B cell (primary cell): ENCODE measurements around the gene HDAC7. TPM values are rescaled to one million over a fixed set of nuclear protein-coding genes. Genes with fewer than 3 reads are reported as not detected.
A peak's percentile ranks its signal among the peaks of the same experiment; 100 is the strongest.

Source experiments
- ATAC-seq: fragments of 200-7000 bp; cut with Tn5 transposase; one replicate; pipeline ENCODE4 v1.10.0; 2021; ENCODE audit warnings: low read depth, mild to moderate bottlenecking, moderate number of reproducible peaks, moderate library complexity
- CTCF ChIA-PET: fragments of 350-600 bp; sonication (Branson Sonifier 250); formaldehyde crosslinking; loops from one replicate; lab custom pipeline; 2021; ENCODE audit warnings: antibody characterized with exemption, inconsistent platforms; lab: Charles Lee
- POLR2A ChIA-PET: fragments of 350-600 bp; sonication (Branson Sonifier 250); formaldehyde crosslinking; loops from one replicate; lab custom pipeline; 2021; ENCODE audit warnings: antibody characterized with exemption; lab: Charles Lee
- DNase-seq: peaks from one replicate; pipeline ENCODE4 v3.0.0; 2013
- H2AFZ ChIP-seq: 2 replicates; pipeline ENCODE4 v1.6.1; 2012; ENCODE audit warnings: mild to moderate bottlenecking, low read depth, low read length; ENCODE audit not compliant: insufficient read depth, poor library complexity, severe bottlenecking
- H3K27ac ChIP-seq, 2 donors: 1 replicate in 1 of 2; 2 replicates in 1 of 2; pipeline ENCODE4 v1.5.1; 2012 to 2013; ENCODE audit warnings: low read length in 2 of 2, mild to moderate bottlenecking in 2 of 2, moderate library complexity in 1 of 2
- H3K27me3 ChIP-seq, 4 experiments: fragments of 200-600 bp in 1 of 4; sonication (generic) in 1 of 4; replicated peaks in 1 of 4; 1 replicate in 2 of 4; 2 replicates in 2 of 4; pipeline versions ENCODE4 v1.6.1 to v1.7.0; 2013 to 2016; ENCODE audit warnings: low read length in 3 of 4, mild to moderate bottlenecking in 2 of 4, mixed read lengths in 1 of 4, moderate library complexity in 1 of 4; ENCODE audit not compliant: insufficient read depth in 4 of 4, control insufficient read depth in 3 of 4; ENCODE audit errors: control extremely low read depth in 1 of 4
- H3K36me3 ChIP-seq, 2 experiments: replicated peaks in 1 of 2; 1 replicate in 1 of 2; 2 replicates in 1 of 2; pipeline versions ENCODE4 v1.6.1 to v1.7.1; 2013; ENCODE audit warnings: low read length in 1 of 2; ENCODE audit not compliant: insufficient read depth in 2 of 2, control insufficient read depth in 1 of 2; ENCODE audit errors: control extremely low read depth in 1 of 2, extremely low read depth in 1 of 2
- H3K4me1 ChIP-seq, 2 donors: fragments of 200-600 bp in 1 of 2; sonication (generic) in 1 of 2; 1 replicate in 1 of 2; 2 replicates in 1 of 2; pipeline versions ENCODE4 v1.5.1 to v1.6.1; 2013 to 2017; ENCODE audit warnings: low read length in 2 of 2; ENCODE audit not compliant: control insufficient read depth in 2 of 2, insufficient read depth in 2 of 2
- H3K4me2 ChIP-seq: replicated peaks from 2 replicates; pipeline ENCODE3; 2012; ENCODE audit warnings: mild to moderate bottlenecking, low read depth, low read length; ENCODE audit not compliant: poor library complexity, severe bottlenecking
- H3K4me3 ChIP-seq, 5 experiments: fragments of 200-600 bp in 1 of 5; sonication (generic) in 1 of 5; 1 replicate in 3 of 5; 2 replicates in 2 of 5; pipeline versions ENCODE4 v1.5.1 to v1.7.0; 2011 to 2016; ENCODE audit warnings: low read length in 4 of 5, mild to moderate bottlenecking in 4 of 5, low read depth in 2 of 5, control low read depth in 1 of 5, moderate library complexity in 1 of 5; ENCODE audit not compliant: insufficient read depth in 1 of 5; ENCODE audit errors: control extremely low read depth in 1 of 5, extremely low read depth in 1 of 5
- H3K79me2 ChIP-seq: fragments of 200-600 bp; sonication (generic); one replicate; pipeline ENCODE4 v1.6.0; 2016; ENCODE audit warnings: low read length; ENCODE audit not compliant: control insufficient read depth, insufficient read depth
- H3K9ac ChIP-seq: fragments of 200-600 bp; sonication (generic); 2 replicates; pipeline ENCODE4 v1.6.1; 2017; ENCODE audit warnings: mild to moderate bottlenecking, low read length, moderate library complexity
- H3K9me3 ChIP-seq, 3 donors: one replicate each; pipeline versions ENCODE4 v1.6.1 to v1.7.1; 2013; ENCODE audit warnings: low read length in 2 of 3; ENCODE audit not compliant: control insufficient read depth in 2 of 3, insufficient read depth in 1 of 3; ENCODE audit errors: control extremely low read depth in 1 of 3
- H4K20me1 ChIP-seq: 2 replicates; pipeline ENCODE4 v1.6.0; 2012; ENCODE audit warnings: mild to moderate bottlenecking, low read length; ENCODE audit not compliant: insufficient read depth, control insufficient read depth, poor library complexity, severe bottlenecking
- H3K27ac Mint-ChIP-seq: one replicate; pipeline ENCODE4 v1.8.0; 2021; ENCODE audit warnings: mixed read lengths
- H3K27me3 Mint-ChIP-seq: one replicate; pipeline ENCODE4 v1.8.0; 2021; ENCODE audit warnings: mixed read lengths
- H3K4me1 Mint-ChIP-seq: one replicate; pipeline ENCODE4 v1.8.0; 2021; ENCODE audit warnings: mixed read lengths
- H3K4me3 Mint-ChIP-seq: one replicate; pipeline ENCODE4 v1.8.0; 2021; ENCODE audit warnings: mixed read lengths
- H3K9me3 Mint-ChIP-seq: one replicate; pipeline ENCODE4 v1.8.0; 2022; ENCODE audit warnings: mixed read lengths; ENCODE audit not compliant: insufficient read depth
- EZH2 ChIP-seq: IDR thresholded peaks from 2 replicates; pipeline ENCODE4 v1.6.1; 2012; ENCODE audit warnings: borderline replicate concordance, low read depth, mild to moderate bottlenecking, moderate library complexity, low read length; ENCODE audit not compliant: insufficient read depth, poor library complexity, severe bottlenecking
- WGBS: methylation state at CpG from one replicate; pipeline ENCODE4 v1.1.5; 2013; ENCODE audit warnings: missing lambda C conversion rate; ENCODE audit not compliant: insufficient coverage; 5-methylcytosine and 5-hydroxymethylcytosine counted together
- intact Hi-C: fragments of 100-400 bp; cut with micrococcal nuclease; formaldehyde crosslinking; loops from one replicate; pipeline ENCODE4 v1.10.0; 2022
- polyA plus RNA-seq: library from polyadenylated mRNA; depleted of rRNA; stranded (reverse); fragments of >200 nt; gene quantifications from 2 replicates; pipeline ENCODE4 v1.2.3, GENCODE V29; 2012
- total RNA-seq, 2 donors: library from RNA; stranded (reverse); fragments of 120-200 nt in 1 of 2; gene quantifications; 1 replicate in 1 of 2; 2 replicates in 1 of 2; pipeline versions ENCODE4 v1.2.3 to v1.2.4, GENCODE V29; 2013 to 2022
- TF ChIP-seq, protein P1 (sequence below): fragments of 200-600 bp; IDR thresholded peaks from one replicate; pipeline ENCODE4 v1.8.0; 2022; ENCODE audit warnings: antibody characterized with exemption, mild to moderate bottlenecking

HDAC7 gene
- total and polyA plus RNA-seq, 2 donors (not counting 1 experiment from before 2014, with no cell fraction given), result 87.2 to 178 TPM

DNA sequence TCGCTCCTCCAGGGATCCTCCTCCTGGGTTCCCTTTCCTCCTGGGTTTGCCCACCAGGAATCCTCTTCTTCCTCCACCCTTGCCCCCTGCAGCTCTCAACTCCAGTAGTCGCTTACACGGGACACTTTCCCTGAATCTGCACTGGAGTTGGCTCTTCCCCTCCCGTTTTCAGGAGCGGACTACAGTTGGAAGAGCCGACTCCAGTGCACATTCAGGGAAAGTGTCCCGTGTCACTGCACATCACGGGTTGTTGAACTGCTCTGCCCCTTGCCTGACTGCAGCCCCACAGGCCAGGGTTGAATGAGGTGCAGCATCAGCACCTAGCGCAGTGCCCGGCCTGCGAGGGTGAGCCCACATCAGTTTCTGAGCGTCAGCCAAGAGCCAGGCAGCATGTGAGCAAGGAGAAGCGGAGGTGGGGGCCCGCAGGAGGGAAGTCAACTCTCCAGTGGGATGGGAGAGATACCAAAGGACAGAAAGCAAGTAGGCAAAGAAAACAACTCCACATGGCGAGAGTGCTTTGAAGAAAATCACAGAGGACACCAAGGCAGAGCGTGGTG is 74.1 kb downstream of the HDAC7 start:
- Histone ChIP-seq H3K27me3 (no peaks in the 10 kb centered on the region), H3K4me3 (no peak overlapping the region), H3K9ac (no peak overlapping the region), H3K4me1 (peaks cover 31 to 53% of the 10 kb centered on the region in 2 donors), H3K27ac (no peak overlapping the region), H3K4me2 (no peak overlapping the region), H2AFZ (no peak overlapping the region), H4K20me1 (no peaks in the 10 kb centered on the region), H3K79me2 (no peaks in the 10 kb centered on the region), H3K9me3 (no peaks in the 10 kb centered on the region), H3K36me3 (no peaks in the 10 kb centered on the region)
- TF ChIP-seq, protein P1, sequence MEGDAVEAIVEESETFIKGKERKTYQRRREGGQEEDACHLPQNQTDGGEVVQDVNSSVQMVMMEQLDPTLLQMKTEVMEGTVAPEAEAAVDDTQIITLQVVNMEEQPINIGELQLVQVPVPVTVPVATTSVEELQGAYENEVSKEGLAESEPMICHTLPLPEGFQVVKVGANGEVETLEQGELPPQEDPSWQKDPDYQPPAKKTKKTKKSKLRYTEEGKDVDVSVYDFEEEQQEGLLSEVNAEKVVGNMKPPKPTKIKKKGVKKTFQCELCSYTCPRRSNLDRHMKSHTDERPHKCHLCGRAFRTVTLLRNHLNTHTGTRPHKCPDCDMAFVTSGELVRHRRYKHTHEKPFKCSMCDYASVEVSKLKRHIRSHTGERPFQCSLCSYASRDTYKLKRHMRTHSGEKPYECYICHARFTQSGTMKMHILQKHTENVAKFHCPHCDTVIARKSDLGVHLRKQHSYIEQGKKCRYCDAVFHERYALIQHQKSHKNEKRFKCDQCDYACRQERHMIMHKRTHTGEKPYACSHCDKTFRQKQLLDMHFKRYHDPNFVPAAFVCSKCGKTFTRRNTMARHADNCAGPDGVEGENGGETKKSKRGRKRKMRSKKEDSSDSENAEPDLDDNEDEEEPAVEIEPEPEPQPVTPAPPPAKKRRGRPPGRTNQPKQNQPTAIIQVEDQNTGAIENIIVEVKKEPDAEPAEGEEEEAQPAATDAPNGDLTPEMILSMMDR, result no peak
- no peak for TF ChIP-seq EZH2
- Mint-ChIP-seq H3K4me3 (peak overlapping the region; percentile 26), H3K27ac (no peak overlapping the region), H3K27me3 (no peaks in the 10 kb centered on the region), H3K9me3 (no peaks in the 10 kb centered on the region), H3K4me1 (peaks cover 59% of the 10 kb centered on the region)
- no peak for ATAC-seq
- intact Hi-C loops, result no loop called here
- ChIA-PET POLR2A (interaction anchor here (1.4 kb wide), 1 partner anchor 12 kb away, joined by 3 read pairs; no protein-coding TSS in a partner anchor), CTCF (interaction anchor here (1.4 to 15.0 kb wide), 9 partner anchors 12 to 94 kb away, joined by 4 to 515 read pairs (median 150); partner anchors contain the start of genes ENDOU, RAPGEF3, RPAP3 and SLC48A1)
- no peak for DNase-seq
- 93% methylated on average over 16 of the region's 16 CpGs for WGBS

- WGBS, result 93% methylated on average over 8 of the region's 8 CpGs
- H3K27me3 ChIP-seq, result no peaks in the 10 kb centered on the region
- peak overlapping the region; percentile 47 for H3K27ac Mint-ChIP-seq
- no peaks in the 10 kb centered on the region for H3K9me3 Mint-ChIP-seq
- no peak overlapping the region for H3K27ac ChIP-seq
- H2AFZ ChIP-seq, result no peak overlapping the region
- no peak overlapping the region for H3K4me3 Mint-ChIP-seq
- H3K9ac ChIP-seq, result no peak overlapping the region
- no peaks in the 10 kb centered on the region for H3K79me2 ChIP-seq
- no peaks in the 10 kb centered on the region for H3K36me3 ChIP-seq
- peaks cover 38 to 60% of the 10 kb centered on the region in 2 donors for H3K4me1 ChIP-seq
- peaks cover 63% of the 10 kb centered on the region for H3K4me1 Mint-ChIP-seq
- CTCF ChIA-PET, result interaction anchor here (0.8 to 15.0 kb wide), 12 partner anchors 12 to 204 kb away, joined by 3 to 515 read pairs (median 74); partner anchors contain the start of genes ENDOU, RAPGEF3, RPAP3 and SLC48A1
- no peak for ATAC-seq
- no peak for TF ChIP-seq EZH2
- TF ChIP-seq, protein P1, result no peak
- no peak overlapping the region for H3K4me3 ChIP-seq
- no peaks in the 10 kb centered on the region for H4K20me1 ChIP-seq
- POLR2A ChIA-PET, result interaction anchor here (0.6 to 5.7 kb wide), 3 partner anchors 12 to 27 kb away, joined by 4 to 43 read pairs (median 7); partner anchors contain the start of gene RAPGEF3
- intact Hi-C loops, result no loop called here
- H3K27me3 Mint-ChIP-seq, result no peaks in the 10 kb centered on the region
- no peak overlapping the region for H3K4me2 ChIP-seq
- DNase-seq, result no peak
- H3K9me3 ChIP-seq, result peaks cover 0 to 4% (median 0%) of the 10 kb centered on the region in 3 donors
Observed at GRCh38 chr12:47744778-47745436, 74.8 kb downstream of the HDAC7 start.
